D341Med (cell line): ENCODE data around the gene HDAC2.
"Not testable (repeated sequence)": the region's sequence is repeated elsewhere in the genome, so short reads cannot be mapped to it uniquely, and the experiment has no call there.

Experiments
- DNase-seq: peaks from one replicate; pipeline ENCODE4 v3.0.0; 2012; ENCODE audit warnings: low spot score

Gene HDAC2

DNA sequence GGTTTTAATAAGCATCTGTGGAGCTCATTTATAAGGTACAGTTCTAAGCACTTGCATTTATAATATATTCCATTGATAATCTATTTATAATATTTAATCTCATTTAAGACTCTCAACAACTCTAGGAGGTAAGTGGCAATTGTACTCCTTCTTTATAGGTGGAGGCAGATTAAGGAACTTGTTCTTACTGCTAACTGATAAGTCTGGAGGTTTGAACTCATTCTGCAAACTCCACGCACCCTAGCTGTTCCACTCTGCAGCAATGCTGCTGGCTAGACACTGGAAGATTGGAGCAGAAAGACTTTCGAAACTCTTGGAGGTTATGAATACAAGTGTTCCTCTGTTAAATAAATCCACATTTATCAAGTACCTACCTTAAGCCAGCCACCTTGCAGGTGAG lies 793 bp upstream of the HDAC2 start:
- DNase-seq = no peak

DNA sequence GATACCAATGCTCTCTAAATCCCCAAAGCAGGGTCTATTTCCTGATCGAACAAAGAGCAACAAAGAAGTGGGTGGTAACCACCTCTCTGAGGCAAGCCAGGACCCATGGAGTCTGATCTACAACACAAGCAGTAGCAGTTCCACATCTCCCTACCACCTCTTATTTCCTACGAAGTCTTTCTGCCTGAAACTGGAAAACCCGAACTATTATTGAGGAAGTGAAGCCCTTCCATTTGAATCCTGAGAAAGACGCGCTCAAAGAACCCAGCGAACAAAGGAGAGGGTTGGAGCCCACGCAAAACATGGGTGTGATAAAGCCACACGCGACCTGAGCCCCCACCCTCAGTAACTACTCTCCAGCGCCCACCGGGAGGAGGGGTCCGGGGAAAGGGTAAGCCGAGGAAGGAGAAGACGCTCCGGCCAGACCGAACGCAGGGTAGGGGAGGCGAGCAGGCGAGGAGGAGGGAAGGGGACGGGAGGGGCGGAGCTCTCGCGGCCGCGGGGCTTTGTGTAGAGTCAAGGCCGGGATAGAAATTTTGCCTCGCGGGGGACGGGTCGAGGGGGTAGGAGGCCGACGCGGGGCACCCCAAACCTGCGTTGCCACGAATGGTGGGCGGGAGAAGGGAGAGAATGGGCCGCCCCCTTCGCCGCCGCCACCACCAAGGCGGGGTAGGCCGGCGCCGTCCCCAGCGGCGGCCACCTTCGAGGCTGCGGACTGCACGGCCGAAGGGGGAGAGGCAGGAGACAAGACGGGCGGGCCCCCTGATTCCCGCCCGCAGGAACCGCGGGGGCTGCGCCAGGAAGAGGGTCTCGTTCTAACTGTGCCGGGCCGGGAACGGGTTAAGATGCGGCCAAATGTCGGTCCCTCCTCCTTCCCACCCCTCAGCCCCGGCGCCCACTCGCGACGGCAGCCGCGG lies 802 bp downstream of the HDAC2 start:
- peak; percentile 67 for DNase-seq

DNA sequence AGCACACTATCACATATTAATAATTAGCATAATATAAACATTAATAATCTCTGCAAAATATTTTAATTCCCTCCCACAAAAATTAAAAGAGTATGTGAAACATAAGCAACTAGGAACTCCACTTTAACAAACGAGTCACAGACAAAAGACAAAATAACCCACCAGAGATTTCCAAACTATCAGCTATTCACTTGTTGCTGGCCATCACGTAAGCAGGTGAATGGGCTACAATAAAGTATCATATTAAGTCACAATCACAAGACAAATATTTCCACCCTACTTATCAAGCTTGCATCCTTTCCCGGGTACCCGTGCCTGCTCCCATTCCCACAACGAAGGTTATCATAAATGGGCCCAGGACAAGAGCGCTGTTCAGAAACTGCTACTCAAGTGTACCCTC lies 2.5 kb downstream of the HDAC2 start:
- DNase-seq = no peak

- no peak for DNase-seq
Observed at GRCh38 chr6:113967777-113968176, 3.2 kb downstream of the HDAC2 start.

- DNase-seq = no peak
Observed at GRCh38 chr6:113960795-113961194, 10.2 kb downstream of the HDAC2 start.

- DNase-seq = no peak
Observed at GRCh38 chr6:113959235-113959634, 11.7 kb downstream of the HDAC2 start.

GRCh38 chr6:113954653-113955052 lies 16.3 kb downstream of the HDAC2 start:
- no peak for DNase-seq

GRCh38 chr6:113953346-113953745 lies 17.6 kb downstream of the HDAC2 start:
- no peak for DNase-seq

DNA sequence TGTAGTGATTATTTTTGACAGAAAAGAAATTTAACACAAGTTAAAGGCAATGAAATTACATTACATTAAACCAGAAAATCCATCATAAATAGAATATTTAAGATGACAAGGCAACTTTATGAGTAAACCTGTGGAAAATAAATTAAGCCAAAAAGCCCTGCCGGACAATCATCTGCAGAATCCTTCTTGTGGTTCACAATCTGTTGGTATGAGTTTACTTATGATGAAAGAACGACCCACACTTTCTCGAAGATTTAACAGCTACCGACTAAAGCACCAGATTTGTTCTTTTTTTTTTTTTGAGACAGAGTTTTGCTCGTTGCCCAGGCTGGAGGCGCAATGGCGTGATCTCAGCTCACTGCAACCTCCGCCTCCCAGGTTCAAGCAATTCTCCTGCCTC lies 21.4 kb downstream of the HDAC2 start:
- DNase-seq = no peak

GRCh38 chr6:113944701-113945100 lies 26.2 kb downstream of the HDAC2 start:
- no peak for DNase-seq

DNA sequence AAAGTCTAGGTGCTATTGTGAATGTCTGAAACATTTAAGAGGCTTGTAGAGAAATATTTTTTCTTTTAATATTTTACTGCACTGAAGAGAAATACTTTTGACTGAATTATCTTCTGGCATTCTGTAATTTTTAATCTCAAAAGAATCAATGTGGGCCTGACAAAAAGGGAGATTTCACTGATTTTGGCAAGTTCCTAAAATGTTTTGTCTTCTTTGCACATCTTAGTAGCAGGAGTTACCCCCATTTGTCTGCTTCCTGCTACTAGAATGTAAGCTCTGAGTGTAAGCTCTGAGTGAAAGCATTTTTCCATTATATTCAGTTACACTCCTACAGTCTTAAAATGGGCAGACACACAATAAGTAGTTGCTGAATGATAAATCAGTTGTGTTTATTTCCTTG lies 31.1 kb downstream of the HDAC2 start:
- DNase-seq = no peak

GRCh38 chr6:113936093-113936934 lies 34.6 kb downstream of the HDAC2 start:
- peak; percentile 41 for DNase-seq

GRCh38 chr6:113934101-113934500 lies 36.8 kb downstream of the HDAC2 start:
- DNase-seq = no peak

DNA sequence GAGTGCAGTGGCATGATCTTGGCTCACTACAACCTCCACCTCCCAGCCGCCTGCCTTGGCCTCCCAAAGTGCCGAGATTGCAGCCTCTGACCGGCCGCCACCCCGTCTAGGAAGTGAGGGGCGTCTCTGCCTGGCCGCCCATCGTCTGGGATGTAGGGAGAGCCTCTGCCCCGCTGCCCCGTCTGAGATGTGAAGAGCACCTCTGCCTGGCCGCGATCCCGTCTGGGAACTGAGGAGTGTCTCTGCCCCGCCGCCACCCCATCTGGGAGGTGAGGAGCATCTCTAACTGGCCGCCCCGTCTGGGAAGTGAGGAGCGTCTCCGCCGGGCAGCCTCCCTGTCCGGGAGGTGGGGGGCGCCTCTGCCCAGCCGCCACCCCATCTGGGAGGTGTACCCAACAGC lies 39.0 kb downstream of the HDAC2 start:
- DNase-seq = not testable (repeated sequence)

GRCh38 chr6:113930183-113930582 lies 40.8 kb downstream of the HDAC2 start:
- no peak for DNase-seq

DNA sequence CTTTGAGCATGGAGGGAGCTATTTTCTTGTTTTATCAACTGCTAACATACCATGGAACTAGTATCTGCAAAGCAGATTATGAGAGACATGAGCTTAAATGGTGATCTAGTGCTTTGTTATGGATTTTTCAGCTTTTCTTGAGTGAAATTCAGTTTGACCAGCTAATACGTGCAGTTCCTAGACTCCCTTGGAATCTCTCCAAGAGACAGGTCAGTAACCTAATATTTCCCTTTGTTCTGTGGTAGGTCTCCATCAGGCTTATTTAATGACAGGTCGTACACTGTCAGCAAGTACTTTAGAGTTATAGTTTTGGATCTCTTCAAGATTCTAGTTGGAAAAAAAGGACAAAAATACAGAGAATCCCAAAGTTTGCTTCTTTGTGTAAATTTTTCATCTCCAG lies 43.9 kb downstream of the HDAC2 start:
- no peak for DNase-seq

GRCh38 chr6:113925378-113925777 lies 45.6 kb downstream of the HDAC2 start:
- DNase-seq = no peak

GRCh38 chr6:113924312-113924723 lies 46.6 kb downstream of the HDAC2 start:
- no peak for DNase-seq

DNA sequence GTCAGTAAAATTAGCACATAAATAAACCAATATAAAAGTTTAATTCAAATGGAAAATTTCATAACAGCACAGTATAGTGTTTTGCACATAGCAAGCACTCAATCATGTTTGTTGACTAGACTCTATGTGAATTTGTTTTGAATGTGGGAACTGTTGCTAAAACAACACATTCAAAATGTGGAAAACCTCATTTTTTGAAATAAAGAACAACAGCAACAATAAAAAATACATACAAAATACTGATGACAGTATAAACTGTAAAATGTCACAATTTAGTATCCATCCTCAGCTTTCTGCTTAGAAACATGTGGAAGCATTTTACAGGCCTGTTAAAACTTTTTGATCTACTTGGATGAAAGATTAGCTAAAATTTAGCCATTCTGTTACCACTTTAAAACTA lies 47.4 kb downstream of the HDAC2 start:
- DNase-seq = no peak

- DNase-seq = no peak
Observed at GRCh38 chr6:113921299-113921904, 49.5 kb downstream of the HDAC2 start.

DNA sequence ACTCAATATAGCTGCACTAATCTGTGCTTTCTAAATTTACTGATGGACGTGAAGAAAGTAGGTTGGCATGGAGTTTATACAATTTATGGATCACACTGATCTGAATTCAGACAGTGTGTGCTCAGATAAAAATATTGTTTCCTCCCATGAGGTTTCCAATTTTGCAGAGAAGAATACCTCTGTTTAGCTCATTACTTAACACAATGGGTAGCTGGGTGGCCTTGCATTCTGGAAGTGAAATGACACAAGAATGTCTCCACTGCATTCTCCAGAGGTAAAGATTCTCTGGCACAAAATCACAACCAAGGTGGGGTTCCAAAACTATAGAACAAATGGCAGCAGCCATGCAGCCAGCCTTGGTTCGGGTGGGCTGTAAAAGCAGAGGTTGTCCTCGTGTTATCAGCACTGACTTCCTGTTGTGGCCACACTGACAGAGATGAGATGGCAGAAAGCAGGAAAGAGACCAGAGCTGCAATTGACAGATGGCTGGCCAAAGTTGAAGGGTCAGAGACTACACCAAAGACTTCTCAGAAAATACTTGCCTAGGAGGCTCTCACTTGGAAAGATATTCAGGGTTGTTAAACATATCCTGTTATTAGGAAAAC lies 50.2 kb downstream of the HDAC2 start:
- DNase-seq = no peak

- not testable (repeated sequence) for DNase-seq
Observed at GRCh38 chr6:113910285-113910684, 60.7 kb downstream of the HDAC2 start.
